Breast epithelium (tissue), 4 donors: Measurements from ENCODE around the gene LRGUK. TPM values are rescaled to one million over a fixed set of nuclear protein-coding genes. Genes with fewer than 3 reads are reported as not detected.
"Not testable (repeated sequence)": the region's sequence is repeated elsewhere in the genome, so short reads cannot be mapped to it uniquely, and the experiment has no call there.

Experiments
- DNase-seq, 2 donors: peaks; one replicate each; pipeline ENCODE4 v3.0.0-alpha.2; 2019; ENCODE audit warnings: low spot score in 2 of 2
- H3K27ac ChIP-seq, 2 donors: fragments of 200-600 bp; sonication (generic) in 1 of 2; one replicate each; pipeline ENCODE4 v1.5.1; 2016 to 2019; ENCODE audit warnings: mild to moderate bottlenecking in 1 of 2
- H3K27me3 ChIP-seq, 2 donors: fragments of 200-600 bp; sonication (generic) in 1 of 2; one replicate each; pipeline versions ENCODE4 v1.5.1 to v1.6.0; 2017 to 2019; ENCODE audit warnings: control low read depth in 1 of 2, mild to moderate bottlenecking in 1 of 2
- H3K36me3 ChIP-seq: fragments of 200-600 bp; one replicate; pipeline ENCODE4 v1.5.1; 2019
- H3K4me1 ChIP-seq, 2 donors: fragments of 200-600 bp; sonication (generic); one replicate each; pipeline ENCODE4 v1.5.1; 2016 to 2019; ENCODE audit warnings: control low read depth in 1 of 2
- H3K4me3 ChIP-seq, 3 donors: fragments of 200-600 bp; sonication (generic); 1 replicate in 2 of 3; 2 replicates in 1 of 3; pipeline ENCODE4 v1.5.1; 2016 to 2019; ENCODE audit warnings: mild to moderate bottlenecking in 3 of 3, moderate library complexity in 2 of 3
- H3K9me3 ChIP-seq, 2 donors: fragments of 200-600 bp; sonication (generic) in 1 of 2; one replicate each; pipeline ENCODE4 v1.5.1; 2016 to 2019; ENCODE audit warnings: control low read depth in 1 of 2
- POLR2A ChIP-seq: fragments of 450-650 bp; IDR thresholded peaks from one replicate; pipeline ENCODE4 v1.6.1; 2016; ENCODE audit warnings: antibody characterized with exemption, mild to moderate bottlenecking, moderate library complexity
- POLR2AphosphoS5 ChIP-seq, 3 donors: sonication (generic); formaldehyde crosslinking; IDR thresholded peaks; one replicate each; pipeline ENCODE4 v1.6.1; 2017; ENCODE audit warnings: antibody characterized with exemption in 3 of 3
- intact Hi-C: fragments of 100-400 bp; cut with DNase I; formaldehyde crosslinking; loops from one replicate; pipeline ENCODE4 v1.15.1; 2023; ENCODE audit warnings: low total_unique reads
- total RNA-seq, 3 donors: library from RNA; depleted of rRNA; stranded (reverse); fragments of >200 nt; gene quantifications; one replicate each; pipeline ENCODE4 v1.1.0, GENCODE V29; 2016
- TF ChIP-seq, protein P1 (sequence below), 3 donors: fragments of 450-650 bp; IDR thresholded peaks; one replicate each; pipeline ENCODE4 v1.5.1; 2016 to 2017; ENCODE audit warnings: antibody characterized with exemption in 3 of 3, mild to moderate bottlenecking in 3 of 3, moderate library complexity in 3 of 3

The LRGUK gene
- total RNA-seq, 3 donors from 2014 or later: 0.96 to 2.6 (median 1.6) TPM

DNA sequence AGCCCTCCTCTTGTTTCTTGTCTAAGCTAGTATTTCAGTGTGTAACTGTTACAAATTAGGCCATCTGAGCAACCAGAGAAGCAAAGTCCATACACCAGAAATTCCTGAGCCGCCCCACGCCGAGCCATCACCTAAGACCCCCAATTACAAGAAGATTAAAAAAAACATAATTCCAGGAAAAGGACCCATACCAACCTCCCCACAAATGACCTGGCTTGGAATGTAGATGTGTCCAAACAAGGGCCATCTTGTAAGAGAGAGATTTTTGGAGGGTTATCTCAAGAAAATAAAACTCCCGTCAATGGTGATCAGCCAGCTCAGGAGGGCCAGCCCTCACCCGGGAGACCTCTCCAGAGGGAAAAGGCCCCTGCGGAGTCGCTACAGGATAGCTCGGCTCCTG, 83.1 kb downstream of the LRGUK start:
- Histone ChIP-seq H3K4me1 (no peaks in the 10 kb centered on the region), H3K27ac (no peak overlapping the region), H3K36me3 (no peaks in the 10 kb centered on the region), H3K9me3 (no peaks in the 10 kb centered on the region), H3K4me3 (no peak overlapping the region), H3K27me3 (no peaks in the 10 kb centered on the region)
- intact Hi-C loops: no loop called here
- TF ChIP-seq, protein P1, sequence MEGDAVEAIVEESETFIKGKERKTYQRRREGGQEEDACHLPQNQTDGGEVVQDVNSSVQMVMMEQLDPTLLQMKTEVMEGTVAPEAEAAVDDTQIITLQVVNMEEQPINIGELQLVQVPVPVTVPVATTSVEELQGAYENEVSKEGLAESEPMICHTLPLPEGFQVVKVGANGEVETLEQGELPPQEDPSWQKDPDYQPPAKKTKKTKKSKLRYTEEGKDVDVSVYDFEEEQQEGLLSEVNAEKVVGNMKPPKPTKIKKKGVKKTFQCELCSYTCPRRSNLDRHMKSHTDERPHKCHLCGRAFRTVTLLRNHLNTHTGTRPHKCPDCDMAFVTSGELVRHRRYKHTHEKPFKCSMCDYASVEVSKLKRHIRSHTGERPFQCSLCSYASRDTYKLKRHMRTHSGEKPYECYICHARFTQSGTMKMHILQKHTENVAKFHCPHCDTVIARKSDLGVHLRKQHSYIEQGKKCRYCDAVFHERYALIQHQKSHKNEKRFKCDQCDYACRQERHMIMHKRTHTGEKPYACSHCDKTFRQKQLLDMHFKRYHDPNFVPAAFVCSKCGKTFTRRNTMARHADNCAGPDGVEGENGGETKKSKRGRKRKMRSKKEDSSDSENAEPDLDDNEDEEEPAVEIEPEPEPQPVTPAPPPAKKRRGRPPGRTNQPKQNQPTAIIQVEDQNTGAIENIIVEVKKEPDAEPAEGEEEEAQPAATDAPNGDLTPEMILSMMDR (IDR thresholded peaks at IDR 0.05): no peak
- no peak for TF ChIP-seq POLR2A
- no peak for TF ChIP-seq POLR2AphosphoS5 (IDR thresholded peaks at IDR 0.05)
- no peak for DNase-seq

DNA sequence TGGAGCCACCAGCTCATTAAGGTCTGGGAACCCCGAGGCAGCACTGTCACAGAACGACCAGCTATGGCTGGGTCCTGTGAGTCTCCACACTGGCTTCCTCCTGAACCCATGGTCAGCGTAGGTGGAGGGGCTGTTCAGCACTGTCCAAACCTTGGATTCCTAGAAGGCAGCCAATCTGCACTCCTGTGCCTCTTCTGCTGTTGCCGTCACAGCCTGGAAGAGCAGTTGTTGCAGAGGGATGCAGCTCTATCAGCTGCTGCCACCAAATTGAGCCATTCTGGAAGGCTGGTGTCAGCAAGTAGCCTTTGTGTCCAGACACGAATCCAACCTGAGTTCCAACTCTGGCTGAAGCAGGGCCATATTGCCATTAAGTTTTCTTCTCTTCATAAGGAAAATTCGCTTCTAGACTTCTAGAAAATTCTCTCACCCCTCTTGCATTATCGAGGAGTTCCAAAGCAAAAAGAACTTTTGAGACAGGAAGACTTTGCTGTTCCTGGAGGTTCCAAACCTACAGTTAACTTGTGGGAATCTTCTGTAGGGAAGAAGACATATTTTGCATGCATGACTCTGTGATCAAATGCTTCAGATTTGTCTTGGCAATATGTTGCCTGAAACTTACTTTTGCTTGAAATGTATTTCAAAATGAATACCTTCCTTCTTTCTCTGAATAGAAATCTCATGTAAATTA, 84.0 kb downstream of the LRGUK start:
- no peak for DNase-seq
- intact Hi-C loops: no loop called here
- H3K27ac ChIP-seq: no peak overlapping the region

DNA sequence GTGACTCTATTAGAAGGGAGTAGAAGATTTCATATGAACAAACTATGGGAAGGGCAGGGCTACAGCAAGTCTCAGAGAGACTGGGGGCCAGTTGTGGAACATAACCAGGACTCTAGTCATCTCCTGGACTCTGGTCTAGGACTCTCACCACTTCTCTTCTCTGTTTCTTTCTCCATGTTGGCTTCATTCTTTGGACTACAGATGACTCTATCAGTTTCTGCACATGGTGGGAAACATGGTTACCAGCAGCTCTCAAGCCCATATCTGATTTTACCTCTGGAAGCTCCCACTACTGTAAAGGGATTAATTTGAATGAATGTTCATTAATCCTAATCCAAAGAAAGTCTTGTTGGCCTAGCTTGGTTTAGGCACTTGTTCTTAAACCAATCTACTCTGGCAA, 84.7 kb downstream of the LRGUK start:
- TF ChIP-seq POLR2AphosphoS5 (IDR thresholded peaks at IDR 0.05) (no peak), POLR2A (no peak)
- TF ChIP-seq, protein P1 (IDR thresholded peaks at IDR 0.05): no peak
- no peaks in the 10 kb centered on the region for H3K36me3 ChIP-seq
- H3K4me1 ChIP-seq: no peaks in the 10 kb centered on the region
- H3K27me3 ChIP-seq: no peaks in the 10 kb centered on the region
- DNase-seq: no peak
- no peak overlapping the region for H3K4me3 ChIP-seq
- H3K27ac ChIP-seq: no peak overlapping the region
- H3K9me3 ChIP-seq: no peaks in the 10 kb centered on the region
- intact Hi-C loops: no loop called here

More for the DNA sequence above, 84.0 kb downstream of the LRGUK start:
- Histone ChIP-seq H3K4me3 (no peak overlapping the region), H3K27me3 (no peaks in the 10 kb centered on the region), H3K36me3 (no peaks in the 10 kb centered on the region), H3K4me1 (no peaks in the 10 kb centered on the region), H3K9me3 (no peaks in the 10 kb centered on the region)
- TF ChIP-seq POLR2A (no peak), POLR2AphosphoS5 (IDR thresholded peaks at IDR 0.05) (no peak)
- TF ChIP-seq, protein P1 (IDR thresholded peaks at IDR 0.05): no peak

DNA sequence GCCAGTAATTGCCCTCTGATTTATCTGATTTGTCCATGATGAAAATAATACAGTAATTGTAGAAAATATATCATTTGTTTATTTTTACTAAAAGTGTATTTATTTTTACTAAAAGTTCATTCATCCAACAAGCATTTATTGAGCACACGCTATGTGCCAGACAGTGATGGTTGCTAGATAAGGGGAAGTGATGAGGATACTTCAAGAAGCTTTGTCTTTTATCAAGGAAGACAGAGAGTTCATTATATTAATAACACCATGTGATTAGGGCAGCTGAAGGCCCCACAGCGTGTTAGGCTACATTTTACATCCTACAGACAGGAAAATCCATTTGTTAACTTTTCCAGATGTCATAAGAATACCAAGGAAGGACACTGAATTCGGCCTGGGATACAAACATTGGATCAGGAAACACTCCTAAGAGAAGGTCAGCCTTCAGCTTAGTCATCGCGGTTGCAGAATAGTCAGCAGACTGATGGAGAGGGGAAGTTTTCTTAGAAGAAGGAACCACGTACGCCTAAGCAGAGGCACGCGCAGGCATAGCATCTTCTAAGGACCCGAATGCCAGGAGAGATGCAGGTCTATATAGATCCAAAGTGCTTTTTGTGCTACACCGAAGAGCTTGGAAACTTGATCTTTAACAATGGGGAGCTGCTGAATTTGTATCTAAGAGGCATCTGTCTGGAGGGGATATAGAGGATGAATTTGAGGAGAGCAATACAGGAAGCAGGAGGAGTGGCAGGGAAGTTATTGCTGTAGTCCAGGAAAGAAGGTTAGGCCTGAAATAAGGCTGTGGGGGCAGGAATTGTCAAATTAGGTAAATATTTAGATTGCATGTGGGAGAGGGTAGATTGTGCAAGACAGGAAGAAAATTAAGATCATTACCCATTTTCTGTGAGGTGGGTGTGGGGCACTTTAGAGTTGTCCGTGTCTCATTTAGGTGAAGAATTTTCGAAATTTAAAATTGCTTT, 85.7 kb downstream of the LRGUK start:
- Histone ChIP-seq H3K4me3 (no peak overlapping the region), H3K9me3 (no peaks in the 10 kb centered on the region), H3K27ac (no peak overlapping the region), H3K27me3 (no peaks in the 10 kb centered on the region), H3K4me1 (no peaks in the 10 kb centered on the region), H3K36me3 (no peaks in the 10 kb centered on the region)
- TF ChIP-seq POLR2AphosphoS5 (IDR thresholded peaks at IDR 0.05) (no peak), POLR2A (no peak)
- TF ChIP-seq, protein P1 (IDR thresholded peaks at IDR 0.05): no peak
- intact Hi-C loops: no loop called here
- DNase-seq: no peak

DNA sequence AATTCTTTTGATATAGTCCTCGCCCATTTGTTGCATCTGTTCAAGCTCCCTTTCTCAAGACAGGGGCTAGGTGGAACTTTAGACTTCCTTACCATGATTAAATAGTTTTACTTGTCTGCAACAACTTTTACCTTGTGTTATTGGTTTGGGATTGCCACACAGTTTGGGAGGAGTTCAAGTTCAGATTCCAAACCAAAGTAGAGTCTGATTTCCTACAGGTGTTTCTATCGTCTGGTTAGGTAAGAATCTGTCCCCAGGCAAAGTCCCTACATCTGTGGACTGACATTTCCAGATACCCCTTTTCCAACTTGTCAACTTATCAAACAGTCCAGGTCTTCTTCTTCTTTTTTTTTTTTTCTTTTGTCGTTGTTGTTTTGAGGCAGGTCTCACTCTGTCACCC, 93.1 kb downstream of the LRGUK start:
- no peak overlapping the region for H3K27ac ChIP-seq

DNA sequence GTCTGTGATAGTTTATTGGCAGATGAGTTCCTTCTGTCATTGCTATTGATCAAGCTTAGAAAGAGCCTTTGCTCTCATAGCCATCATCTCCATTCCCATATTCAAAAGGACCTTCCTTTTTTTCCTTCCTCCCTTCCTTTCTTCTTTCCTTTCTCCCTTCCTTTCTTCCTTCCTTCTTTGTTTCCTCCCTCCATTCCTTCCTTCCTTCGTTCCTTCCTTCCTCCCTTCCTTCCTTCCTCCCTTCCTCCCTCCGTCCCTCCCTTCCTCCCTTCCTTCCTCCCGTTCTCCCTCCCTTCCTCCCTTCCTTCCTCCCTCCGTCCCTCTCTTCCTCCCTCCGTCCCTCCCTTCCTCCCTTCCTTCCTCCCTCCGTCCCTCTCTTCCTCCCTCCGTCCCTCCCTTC, 104.2 kb downstream of the LRGUK start:
- H3K9me3 ChIP-seq, DNase-seq, H3K36me3 ChIP-seq, H3K4me3 ChIP-seq, intact Hi-C loops, H3K27ac ChIP-seq, H3K27me3 ChIP-seq, H3K4me1 ChIP-seq: not testable (repeated sequence)

More for the DNA sequence above, 93.1 kb downstream of the LRGUK start:
- Histone ChIP-seq H3K4me1 (no peaks in the 10 kb centered on the region), H3K4me3 (no peak overlapping the region), H3K36me3 (no peaks in the 10 kb centered on the region), H3K9me3 (no peaks in the 10 kb centered on the region), H3K27me3 (no peaks in the 10 kb centered on the region)
- TF ChIP-seq, protein P1 (IDR thresholded peaks at IDR 0.05): no peak
- TF ChIP-seq POLR2AphosphoS5 (IDR thresholded peaks at IDR 0.05) (no peak), POLR2A (no peak)
- intact Hi-C loops: no loop called here
- DNase-seq: no peak
